ENCODE results near the gene TYW5. TPM values are rescaled to one million over a fixed set of nuclear protein-coding genes. Genes with fewer than 3 reads are reported as not detected.
A peak's percentile ranks its signal among the peaks of the same experiment; 100 is the strongest.

Gene TYW5
- total and polyA plus RNA-seq, 2 donors (not counting 1 experiment from before 2014, with no cell fraction given) = 5.8 to 10.1 TPM

GRCh38 chr2:199987586-199987985, 32.3 kb upstream of the TYW5 start:
- H3K9ac ChIP-seq (ENCODE audit: insufficient read depth, low read length) = no peak overlapping the region
- no peak overlapping the region for H2AFZ ChIP-seq (ENCODE audit: low read length)
- H3K4me2 ChIP-seq (ENCODE audit: extremely low read depth, insufficient read depth, low read length) = no peak overlapping the region
- no peak for DNase-seq (ENCODE audit: low read depth in 2 of 2)
- no peak for TF ChIP-seq EZH2 (IDR thresholded peaks at IDR 0.05; ENCODE audit: low read length, missing control alignments)
- TF ChIP-seq CTCF (conservative IDR thresholded peaks at IDR 0.05 in 1 of 2, IDR thresholded peaks at IDR 0.05 in 1 of 2; ENCODE audit: low read depth in 1 of 2, low read length in 2 of 2) = no peak
- no peak overlapping the region for H3K27ac ChIP-seq (ENCODE audit: insufficient read depth, low read length)
- H4K20me1 ChIP-seq (ENCODE audit: control insufficient read depth, extremely low read depth, insufficient read depth, low read length) = no peaks in the 10 kb centered on the region
- H3K36me3 ChIP-seq (ENCODE audit: control insufficient read depth, insufficient read depth, low read length) = no peaks in the 10 kb centered on the region
- no peaks in the 10 kb centered on the region for H3K9me3 ChIP-seq (ENCODE audit: control insufficient read depth, insufficient read depth, low read depth, low read length)
- H3K27me3 ChIP-seq (ENCODE audit: control insufficient read depth, insufficient read depth, low read length) = no peaks in the 10 kb centered on the region
- H3K4me1 ChIP-seq (ENCODE audit: control insufficient read depth, extremely low read depth, insufficient read depth, low read length) = no peaks in the 10 kb centered on the region
- H3K79me2 ChIP-seq (ENCODE audit: control insufficient read depth, insufficient read depth, low read length) = no peaks in the 10 kb centered on the region
- no peak overlapping the region for H3K4me3 ChIP-seq (replicated peaks in 1 of 4; ENCODE audit: control extremely low read depth in 1 of 4, insufficient read depth in 1 of 4, low read depth in 3 of 4, low read length in 4 of 4)

- no peak overlapping the region for H3K27ac ChIP-seq (ENCODE audit: insufficient read depth, low read length)
- no peaks in the 10 kb centered on the region for H4K20me1 ChIP-seq (ENCODE audit: control insufficient read depth, extremely low read depth, insufficient read depth, low read length)
- no peak overlapping the region for H3K4me2 ChIP-seq (ENCODE audit: extremely low read depth, insufficient read depth, low read length)
- H3K9me3 ChIP-seq (ENCODE audit: control insufficient read depth, insufficient read depth, low read depth, low read length) = no peaks in the 10 kb centered on the region
- peak; percentile 72 to 84 for TF ChIP-seq CTCF (conservative IDR thresholded peaks at IDR 0.05 in 1 of 2, IDR thresholded peaks at IDR 0.05 in 1 of 2; ENCODE audit: low read depth in 1 of 2, low read length in 2 of 2)
- TF ChIP-seq EZH2 (IDR thresholded peaks at IDR 0.05; ENCODE audit: low read length, missing control alignments) = no peak
- H2AFZ ChIP-seq (ENCODE audit: low read length) = peak overlapping the region; percentile 18
- no peaks in the 10 kb centered on the region for H3K79me2 ChIP-seq (ENCODE audit: control insufficient read depth, insufficient read depth, low read length)
- no peaks in the 10 kb centered on the region for H3K36me3 ChIP-seq (ENCODE audit: control insufficient read depth, insufficient read depth, low read length)
- no peaks in the 10 kb centered on the region for H3K27me3 ChIP-seq (ENCODE audit: control insufficient read depth, insufficient read depth, low read length)
- peak; percentile 61 to 85 for DNase-seq (ENCODE audit: low read depth in 2 of 2)
- no peaks in the 10 kb centered on the region for H3K4me1 ChIP-seq (ENCODE audit: control insufficient read depth, extremely low read depth, insufficient read depth, low read length)
- no peak overlapping the region for H3K9ac ChIP-seq (ENCODE audit: insufficient read depth, low read length)
- H3K4me3 ChIP-seq (replicated peaks in 1 of 4; ENCODE audit: control extremely low read depth in 1 of 4, insufficient read depth in 1 of 4, low read depth in 3 of 4, low read length in 4 of 4) = no peak overlapping the region
Measured at GRCh38 chr2:199985625-199986207, 30.4 kb upstream of the TYW5 start.

GRCh38 chr2:199984755-199985154, 29.5 kb upstream of the TYW5 start:
- no peaks in the 10 kb centered on the region for H3K36me3 ChIP-seq (ENCODE audit: control insufficient read depth, insufficient read depth, low read length)
- no peak for TF ChIP-seq EZH2 (IDR thresholded peaks at IDR 0.05; ENCODE audit: low read length, missing control alignments)
- TF ChIP-seq CTCF (conservative IDR thresholded peaks at IDR 0.05 in 1 of 2, IDR thresholded peaks at IDR 0.05 in 1 of 2; ENCODE audit: low read depth in 1 of 2, low read length in 2 of 2) = no peak
- no peak overlapping the region for H2AFZ ChIP-seq (ENCODE audit: low read length)

More at GRCh38 chr2:199984755-199985154, 29.5 kb upstream of the TYW5 start:
- Histone ChIP-seq H3K4me3 (replicated peaks in 1 of 4; ENCODE audit: control extremely low read depth in 1 of 4, insufficient read depth in 1 of 4, low read depth in 3 of 4, low read length in 4 of 4) (no peak overlapping the region), H3K9me3 (ENCODE audit: control insufficient read depth, insufficient read depth, low read depth, low read length) (no peaks in the 10 kb centered on the region), H3K79me2 (ENCODE audit: control insufficient read depth, insufficient read depth, low read length) (no peaks in the 10 kb centered on the region), H3K4me1 (ENCODE audit: control insufficient read depth, extremely low read depth, insufficient read depth, low read length) (peaks cover 2% of the 10 kb centered on the region), H3K27me3 (ENCODE audit: control insufficient read depth, insufficient read depth, low read length) (no peaks in the 10 kb centered on the region), H3K27ac (ENCODE audit: insufficient read depth, low read length) (no peak overlapping the region), H3K4me2 (ENCODE audit: extremely low read depth, insufficient read depth, low read length) (no peak overlapping the region), H4K20me1 (ENCODE audit: control insufficient read depth, extremely low read depth, insufficient read depth, low read length) (no peaks in the 10 kb centered on the region), H3K9ac (ENCODE audit: insufficient read depth, low read length) (no peak overlapping the region)
- no peak for DNase-seq (ENCODE audit: low read depth in 2 of 2)

Measured in fibroblast of lung (primary cell).